Esophagus muscularis mucosa (tissue), 3 donors: ENCODE results near the gene DIP2C.

Source experiments
- CTCF ChIP-seq, 3 experiments: fragments of 200-600 bp in 2 of 3; fragments of 450-650 bp in 1 of 3; sonication (generic) in 2 of 3; IDR thresholded peaks; one replicate each; pipeline ENCODE4 v1.5.1; 2017 to 2019; ENCODE audit warnings: antibody characterized with exemption in 3 of 3, mild to moderate bottlenecking in 2 of 3, moderate library complexity in 1 of 3
- POLR2A ChIP-seq: fragments of 450-650 bp; IDR thresholded peaks from one replicate; pipeline ENCODE4 v1.6.1; 2017; ENCODE audit warnings: antibody characterized with exemption, moderate library complexity, mild to moderate bottlenecking, low read depth
- POLR2AphosphoS5 ChIP-seq, 2 donors: sonication (generic); formaldehyde crosslinking; IDR thresholded peaks; one replicate each; pipeline ENCODE4 v1.6.1; 2017; ENCODE audit warnings: antibody characterized with exemption in 2 of 2

GRCh38 chr10:317271-317769 lies 372.1 kb downstream of the DIP2C start:
- TF ChIP-seq CTCF (IDR thresholded peaks at IDR 0.05) (no peak), POLR2AphosphoS5 (IDR thresholded peaks at IDR 0.05) (peak; percentile 42 to 64), POLR2A (no peak)
